SJCRH30 (cell line): ENCODE data around the gene ABCA2. TPM values are rescaled to one million over a fixed set of nuclear protein-coding genes. Genes with fewer than 3 reads are reported as not detected.

ENCODE experiments used
- DNase-seq, 2 experiments: peaks; one replicate each; pipeline ENCODE4 v3.0.0-alpha.2; 2015 to 2020
- H3K27ac ChIP-seq: fragments of 250-450 bp; sonication (Bioruptor Pico); 2 replicates; pipeline ENCODE4 v1.5.1; 2020; ENCODE audit warnings: mild to moderate bottlenecking, moderate library complexity
- H3K27me3 ChIP-seq: fragments of 250-450 bp; sonication (Bioruptor Pico); 2 replicates; pipeline ENCODE4 v1.5.1; 2020; ENCODE audit warnings: mild to moderate bottlenecking, moderate library complexity
- H3K36me3 ChIP-seq: fragments of 250-450 bp; sonication (Bioruptor Pico); 2 replicates; pipeline ENCODE4 v1.5.1; 2020; ENCODE audit warnings: mild to moderate bottlenecking, moderate library complexity
- H3K4me1 ChIP-seq: fragments of 250-450 bp; sonication (Bioruptor Pico); 2 replicates; pipeline ENCODE4 v1.5.1; 2020; ENCODE audit warnings: mild to moderate bottlenecking, moderate library complexity
- H3K4me3 ChIP-seq: fragments of 250-450 bp; sonication (Bioruptor Pico); 2 replicates; pipeline ENCODE4 v1.5.1; 2020; ENCODE audit warnings: mild to moderate bottlenecking, moderate library complexity
- H3K9me3 ChIP-seq: fragments of 250-450 bp; sonication (Bioruptor Pico); replicated peaks from 2 replicates; pipeline ENCODE4 v1.5.1; 2020; ENCODE audit warnings: mild to moderate bottlenecking, moderate library complexity
- total RNA-seq: library from RNA; depleted of rRNA; stranded (reverse); fragments of >200 nt; shearing (Covaris generic); gene quantifications from 2 replicates; pipeline ENCODE4 v1.2.3, GENCODE V29; 2014

The ABCA2 gene
- total RNA-seq, 1 experiment from 2014 or later: 4.0 TPM

DNA sequence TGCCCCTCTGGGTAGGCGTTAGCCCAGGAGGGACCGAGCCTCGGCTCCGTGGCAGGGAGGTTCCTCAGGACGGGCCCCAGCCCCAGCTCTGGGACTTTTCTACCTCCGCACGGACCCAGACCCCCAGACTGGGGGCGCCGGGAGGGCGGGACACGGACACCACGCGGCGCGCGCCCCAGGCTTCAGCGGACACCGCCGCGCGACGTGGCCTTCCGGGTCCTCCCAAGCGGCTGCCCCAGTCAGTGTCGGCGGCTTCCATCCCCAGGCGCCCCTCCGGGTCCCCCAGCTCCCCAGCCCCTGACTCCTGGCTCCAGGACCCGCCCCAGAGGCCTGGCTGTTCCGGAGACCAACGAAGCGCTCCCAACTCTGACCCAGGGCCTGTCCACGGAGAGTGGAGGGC, 42.2 kb downstream of the ABCA2 start:
- Histone ChIP-seq H3K36me3 (no peaks in the 10 kb centered on the region), H3K27ac (no peak overlapping the region), H3K27me3 (peaks cover 18% of the 10 kb centered on the region; the same call in 1 of the 2 replicates), H3K4me3 (no peak overlapping the region), H3K4me1 (peaks cover 17% of the 10 kb centered on the region; the same call in 1 of the 2 replicates), H3K9me3 (peaks cover 4% of the 10 kb centered on the region; the same call in 1 of the 2 replicates)
- DNase-seq: no peak

DNA sequence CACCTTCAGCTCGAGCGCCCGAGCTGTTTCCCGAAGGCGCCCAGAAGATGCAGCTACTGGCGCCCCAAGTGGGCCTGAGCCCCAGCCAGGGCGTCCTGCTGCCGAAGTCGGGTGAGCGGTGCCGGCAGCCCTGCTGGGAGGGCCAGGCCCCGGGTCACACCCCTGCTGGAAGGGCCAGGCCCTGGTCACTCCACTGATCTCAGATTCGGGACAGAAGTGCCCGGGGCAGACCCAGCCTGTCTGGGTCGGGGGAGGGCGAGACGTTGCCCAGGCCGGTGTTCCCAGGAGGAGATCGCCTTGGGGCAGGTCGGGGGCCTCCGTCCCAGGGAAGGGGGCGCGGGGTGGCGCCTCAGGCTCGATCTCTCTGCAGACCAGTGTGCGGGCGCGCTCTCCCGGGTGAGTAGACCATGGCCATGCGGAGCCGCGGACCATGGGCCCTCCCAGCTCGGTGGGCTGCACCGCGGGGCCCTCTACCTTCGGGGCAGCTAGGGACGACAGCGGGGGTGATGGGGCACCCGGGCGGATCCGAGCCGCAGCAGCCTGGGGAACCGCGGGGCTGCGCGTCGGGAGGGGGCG, 42.9 kb downstream of the ABCA2 start:
- no peak overlapping the region for H3K27ac ChIP-seq
- no peak for DNase-seq
- H3K36me3 ChIP-seq: no peaks in the 10 kb centered on the region
- no peaks in the 10 kb centered on the region for H3K9me3 ChIP-seq
- peaks cover 17% of the 10 kb centered on the region; the same call in 1 of the 2 replicates for H3K4me1 ChIP-seq
- peaks cover 12% of the 10 kb centered on the region; the same call in 1 of the 2 replicates for H3K27me3 ChIP-seq
- H3K4me3 ChIP-seq: no peak overlapping the region

DNA sequence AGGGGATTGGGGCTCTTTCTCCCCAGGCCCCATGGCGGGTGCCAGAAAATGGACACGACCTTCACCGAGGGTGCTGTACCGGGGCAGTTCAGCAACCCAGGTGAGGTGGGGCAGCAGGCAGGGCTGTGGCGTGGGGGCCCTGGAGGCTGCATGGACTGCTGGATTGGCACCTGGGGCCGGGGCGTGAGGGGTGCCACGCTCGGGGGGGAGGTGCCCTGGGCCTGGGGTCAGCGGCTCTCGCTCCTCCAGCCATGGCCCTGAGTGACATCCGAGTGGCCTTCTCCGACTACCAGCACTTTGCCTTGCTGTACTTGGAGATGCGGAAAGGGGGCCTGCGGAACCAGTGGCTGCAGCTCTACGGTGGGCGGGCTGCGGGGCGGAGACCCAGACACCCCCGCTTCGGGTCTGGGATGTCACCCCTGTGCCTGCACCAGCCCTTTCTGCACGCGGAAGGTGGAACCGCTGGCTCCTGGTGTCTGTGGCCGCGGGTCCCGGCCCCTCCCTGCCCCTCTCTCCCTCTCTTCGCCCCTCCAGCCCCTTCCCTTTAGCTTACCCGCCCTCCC, 43.5 kb downstream of the ABCA2 start:
- Histone ChIP-seq H3K36me3 (no peaks in the 10 kb centered on the region), H3K27me3 (peaks cover 11% of the 10 kb centered on the region; the same call in 1 of the 2 replicates), H3K4me3 (no peak overlapping the region), H3K9me3 (no peaks in the 10 kb centered on the region), H3K4me1 (peaks cover 17% of the 10 kb centered on the region; the same call in 1 of the 2 replicates), H3K27ac (no peak overlapping the region)
- no peak for DNase-seq

DNA sequence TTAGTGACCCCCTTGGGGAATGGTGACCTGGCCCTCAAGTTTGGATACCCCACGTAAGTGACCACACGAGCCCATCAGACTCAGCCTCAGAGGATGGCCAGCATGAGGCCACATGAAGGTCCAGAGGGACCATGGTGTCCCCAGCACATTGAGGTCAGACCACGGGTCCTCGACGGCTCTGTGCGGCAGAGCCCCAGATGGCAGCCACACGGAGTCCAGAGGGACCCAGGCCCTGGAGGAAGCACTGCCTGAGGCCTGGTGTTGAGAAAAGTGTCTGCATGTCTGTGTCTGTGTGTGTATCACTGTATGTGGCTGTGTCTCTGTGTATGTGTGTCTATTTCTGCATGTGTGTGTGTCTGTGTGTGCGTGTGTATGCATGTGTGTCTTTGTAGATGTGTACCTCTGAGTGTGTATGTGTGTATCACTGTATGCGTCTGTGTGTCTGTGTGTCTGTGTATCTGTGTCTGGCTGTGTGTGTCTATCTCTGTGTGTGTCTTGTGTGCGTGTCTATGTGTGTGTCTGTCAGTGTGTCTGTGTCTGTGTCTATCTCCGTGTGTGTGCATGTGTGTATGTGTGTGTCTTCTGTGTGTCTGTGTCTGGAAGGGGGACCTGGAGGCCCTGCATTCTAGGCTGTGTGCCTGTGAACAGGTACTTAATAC, 44.3 kb downstream of the ABCA2 start:
- Histone ChIP-seq H3K9me3 (no peaks in the 10 kb centered on the region), H3K36me3 (no peaks in the 10 kb centered on the region), H3K27me3 (peaks cover 8% of the 10 kb centered on the region; the same call in 1 of the 2 replicates), H3K4me3 (no peak overlapping the region), H3K4me1 (peaks cover 17% of the 10 kb centered on the region; the same call in 1 of the 2 replicates), H3K27ac (no peak overlapping the region)
- DNase-seq: no peak

DNA sequence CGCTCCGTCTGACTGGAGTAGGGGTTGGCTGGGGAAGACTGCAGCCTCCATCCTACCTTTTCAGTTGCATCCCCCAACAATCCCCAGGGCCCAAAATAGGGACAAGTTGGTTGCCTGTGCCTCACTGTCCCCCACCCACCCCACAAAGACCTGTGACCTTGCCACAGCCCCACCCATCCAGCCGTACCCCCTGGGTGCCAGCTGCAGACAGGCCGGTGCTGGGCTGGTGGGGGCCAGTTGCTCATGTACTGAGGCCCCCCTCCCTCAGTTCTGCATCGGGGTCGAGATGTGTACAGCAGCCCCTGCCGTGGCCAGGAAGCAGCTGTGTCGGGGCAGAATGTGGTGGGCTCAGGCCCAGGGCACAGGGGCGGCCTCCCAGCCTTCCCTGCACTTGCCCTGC, 44.9 kb downstream of the ABCA2 start:
- no peaks in the 10 kb centered on the region for H3K9me3 ChIP-seq
- H3K4me1 ChIP-seq: peaks cover 17% of the 10 kb centered on the region; the same call in 1 of the 2 replicates
- no peaks in the 10 kb centered on the region for H3K36me3 ChIP-seq
- H3K27me3 ChIP-seq: peaks cover 5% of the 10 kb centered on the region; the same call in 1 of the 2 replicates
- H3K27ac ChIP-seq: no peak overlapping the region
- no peak overlapping the region for H3K4me3 ChIP-seq
- no peak for DNase-seq

- no peaks in the 10 kb centered on the region for H3K9me3 ChIP-seq
- no peak within 1 kb of the TSS for H3K4me3 ChIP-seq
- peaks cover 17% of the 10 kb centered on the region; the same call in 1 of the 2 replicates for H3K4me1 ChIP-seq
- H3K27me3 ChIP-seq: no peaks in the 10 kb centered on the region; the same call in 1 of the 2 replicates
- no peak within 1 kb of the TSS for H3K27ac ChIP-seq
- no peaks in the 10 kb centered on the region for H3K36me3 ChIP-seq
- DNase-seq: no peak
Measured at GRCh38 chr9:136982232-136983051, 45.6 kb downstream of the ABCA2 start, which contains the start of gene LCNL1. Gene LCNL1 (plus strand): TSS chr9:136982993. CDS start chr9:136983587, 594 bp downstream.

DNA sequence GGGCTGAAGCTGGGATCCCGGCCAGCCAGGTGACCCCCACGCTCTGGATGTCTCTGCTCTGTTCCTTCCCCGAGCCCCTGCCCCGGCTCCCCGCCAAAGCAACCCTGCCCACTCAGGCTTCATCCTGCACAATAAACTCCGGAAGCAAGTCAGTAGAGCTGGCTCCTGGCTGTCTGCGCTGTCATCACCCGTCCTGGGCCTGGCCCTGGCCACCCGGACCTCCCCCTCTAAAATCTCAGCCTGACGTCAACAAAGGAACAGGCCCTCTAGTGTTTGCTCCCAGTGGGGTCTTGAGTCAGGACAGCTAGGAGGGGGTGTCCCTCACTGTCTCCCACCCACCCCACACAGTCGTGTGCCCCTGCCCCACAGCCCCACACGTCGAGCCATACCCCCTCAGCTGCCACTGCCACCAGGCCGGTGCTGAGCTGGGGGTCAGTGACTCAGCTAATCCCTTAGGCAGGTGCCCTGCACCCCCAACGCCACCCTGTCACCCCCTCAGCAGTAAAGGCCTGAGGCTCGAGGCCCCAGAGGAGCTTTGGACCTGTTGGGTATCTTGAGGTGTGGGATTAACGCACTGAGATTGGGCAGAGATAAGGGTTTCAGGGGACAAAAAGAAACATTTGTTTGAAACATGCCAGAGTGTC, 46.3 kb downstream of the ABCA2 start:
- no peaks in the 10 kb centered on the region for H3K36me3 ChIP-seq
- no peaks in the 10 kb centered on the region for H3K9me3 ChIP-seq
- no peak overlapping the region for H3K27ac ChIP-seq
- DNase-seq: no peak
- H3K4me1 ChIP-seq: peaks cover 17% of the 10 kb centered on the region; the same call in 1 of the 2 replicates
- no peak overlapping the region for H3K4me3 ChIP-seq
- no peaks in the 10 kb centered on the region; the same call in 1 of the 2 replicates for H3K27me3 ChIP-seq

DNA sequence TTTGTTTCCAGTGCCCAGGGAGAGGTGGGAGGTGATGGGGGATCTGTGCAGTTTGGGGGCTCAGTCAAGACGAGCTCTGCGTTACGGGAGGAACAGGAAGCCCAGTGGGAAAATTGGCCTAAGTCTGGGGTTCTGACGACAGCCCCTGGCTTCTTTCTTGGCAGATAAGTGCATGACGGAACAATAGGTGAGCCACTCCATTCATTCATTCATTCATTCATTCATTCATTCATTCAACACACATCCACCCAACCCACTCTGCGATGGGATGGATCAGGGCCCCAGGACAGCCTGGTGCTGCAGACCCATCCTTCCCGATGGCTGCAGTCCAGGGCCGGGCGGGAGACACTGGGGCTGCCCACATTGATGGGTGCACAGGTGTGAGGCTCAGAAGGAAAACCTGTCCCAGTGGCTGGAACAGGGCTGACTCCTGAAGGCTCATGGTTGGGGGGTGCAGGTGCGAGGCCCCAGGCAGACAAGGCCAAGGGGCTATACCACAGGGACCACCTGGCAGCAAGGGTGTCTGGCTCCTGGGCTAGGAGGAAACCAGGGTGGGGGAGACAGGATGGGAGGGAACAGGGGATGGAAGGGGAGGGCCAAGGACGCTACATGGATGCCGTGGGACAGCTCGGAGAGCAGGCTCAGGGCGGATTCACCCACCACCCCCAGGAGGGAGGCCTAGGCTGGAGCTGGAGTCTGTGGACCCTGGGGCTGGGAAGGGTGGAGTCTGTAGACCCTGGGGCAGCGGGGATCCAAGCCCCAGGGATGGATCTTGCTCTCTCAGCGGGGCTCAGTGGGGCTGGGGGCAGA, 47.2 kb downstream of the ABCA2 start:
- H3K36me3 ChIP-seq: no peaks in the 10 kb centered on the region
- H3K4me3 ChIP-seq: no peak overlapping the region
- DNase-seq: no peak
- H3K27ac ChIP-seq: no peak overlapping the region
- peaks cover 22% of the 10 kb centered on the region for H3K4me1 ChIP-seq
- no peaks in the 10 kb centered on the region for H3K9me3 ChIP-seq
- peaks cover 2% of the 10 kb centered on the region; the same call in 1 of the 2 replicates for H3K27me3 ChIP-seq

DNA sequence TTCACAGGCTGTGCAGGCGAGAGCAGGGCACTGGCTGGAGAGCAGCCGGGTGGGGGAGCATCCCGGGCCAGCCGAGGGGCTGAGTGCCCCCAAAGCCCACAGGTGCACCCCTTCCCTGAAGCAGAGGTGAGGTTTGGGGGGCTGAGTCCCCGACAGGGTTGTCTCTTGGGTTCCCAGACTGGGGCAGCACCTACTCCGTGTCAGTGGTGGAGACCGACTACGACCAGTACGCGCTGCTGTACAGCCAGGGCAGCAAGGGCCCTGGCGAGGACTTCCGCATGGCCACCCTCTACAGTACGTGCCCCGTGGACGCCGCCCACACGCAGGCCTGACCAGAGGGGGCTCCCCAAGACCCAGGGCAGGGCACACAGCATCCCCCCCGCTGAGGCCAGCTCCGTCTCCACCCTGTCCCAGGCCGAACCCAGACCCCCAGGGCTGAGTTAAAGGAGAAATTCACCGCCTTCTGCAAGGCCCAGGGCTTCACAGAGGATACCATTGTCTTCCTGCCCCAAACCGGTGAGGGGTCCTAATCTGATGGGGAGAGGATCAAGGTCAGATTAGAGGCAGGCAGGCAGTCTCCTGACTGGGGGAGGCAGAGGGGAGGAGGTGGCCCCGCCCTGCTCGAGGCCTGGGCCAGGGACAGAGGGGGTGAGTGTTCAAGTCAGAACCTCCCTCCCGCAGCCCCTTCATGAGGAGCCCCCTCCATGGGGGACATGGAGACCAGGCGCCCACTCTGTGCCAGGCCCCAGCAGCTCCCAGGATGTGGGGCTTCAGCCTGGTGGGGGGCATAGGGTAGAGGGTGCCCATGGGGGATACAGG, 48.1 kb downstream of the ABCA2 start:
- Histone ChIP-seq H3K36me3 (no peaks in the 10 kb centered on the region), H3K27ac (no peak overlapping the region), H3K4me3 (no peak overlapping the region), H3K4me1 (peaks cover 24% of the 10 kb centered on the region), H3K9me3 (no peaks in the 10 kb centered on the region), H3K27me3 (peaks cover 4% of the 10 kb centered on the region; the same call in 1 of the 2 replicates)
- no peak for DNase-seq

DNA sequence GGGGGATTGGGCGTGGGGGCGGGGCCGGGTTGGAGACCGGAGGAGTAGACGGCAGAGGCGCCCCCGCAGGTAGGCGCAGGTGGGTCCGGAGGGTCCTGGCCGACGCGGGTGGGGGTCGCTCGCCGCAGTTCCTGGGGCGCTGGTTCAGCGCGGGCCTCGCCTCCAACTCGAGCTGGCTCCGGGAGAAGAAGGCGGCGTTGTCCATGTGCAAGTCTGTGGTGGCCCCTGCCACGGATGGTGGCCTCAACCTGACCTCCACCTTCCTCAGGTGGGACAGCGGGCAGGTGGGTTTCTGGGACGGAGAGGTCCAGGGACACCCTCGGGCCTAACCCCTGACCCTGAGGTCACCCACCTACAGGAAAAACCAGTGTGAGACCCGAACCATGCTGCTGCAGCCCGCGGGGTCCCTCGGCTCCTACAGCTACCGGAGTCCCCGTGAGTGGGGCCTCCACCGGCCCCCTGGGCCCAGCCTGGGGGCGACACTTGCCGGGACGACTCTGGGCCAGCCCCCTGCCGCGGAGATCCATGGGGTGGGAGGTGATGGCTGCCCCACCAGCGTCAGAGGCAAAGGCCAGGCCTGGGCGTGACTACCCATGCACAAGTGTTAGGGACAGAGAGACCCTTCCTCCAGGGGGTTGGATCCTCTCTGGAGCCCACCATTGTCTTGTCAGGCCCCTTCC, 49.0 kb downstream of the ABCA2 start:
- no peaks in the 10 kb centered on the region for H3K36me3 ChIP-seq
- peaks cover 4% of the 10 kb centered on the region; the same call in 1 of the 2 replicates for H3K27me3 ChIP-seq
- H3K9me3 ChIP-seq: no peaks in the 10 kb centered on the region
- DNase-seq: no peak
- H3K27ac ChIP-seq: no peak overlapping the region
- no peak overlapping the region for H3K4me3 ChIP-seq
- H3K4me1 ChIP-seq: peaks cover 24% of the 10 kb centered on the region

- Histone ChIP-seq H3K27me3 (peaks cover 6% of the 10 kb centered on the region), H3K36me3 (no peaks in the 10 kb centered on the region), H3K27ac (no peak overlapping the region), H3K4me3 (no peak overlapping the region), H3K9me3 (no peaks in the 10 kb centered on the region), H3K4me1 (peaks cover 24% of the 10 kb centered on the region)
- no peak for DNase-seq
Measured at GRCh38 chr9:136978073-136978864, 49.8 kb downstream of the ABCA2 start.

GRCh38 chr9:136977649-136978072, 50.4 kb downstream of the ABCA2 start:
- no peak for DNase-seq
- peaks cover 12% of the 10 kb centered on the region for H3K27me3 ChIP-seq
- peaks cover 23% of the 10 kb centered on the region for H3K4me1 ChIP-seq
- H3K36me3 ChIP-seq: no peaks in the 10 kb centered on the region
- no peak overlapping the region for H3K4me3 ChIP-seq
- no peaks in the 10 kb centered on the region for H3K9me3 ChIP-seq
- H3K27ac ChIP-seq: no peak overlapping the region
